H9 (cell line): ENCODE measurements around the gene GRK3. TPM values are rescaled to one million over a fixed set of nuclear protein-coding genes. Genes with fewer than 3 reads are reported as not detected.

Experiments used
- DNase-seq: peaks from one replicate; pipeline ENCODE4 v3.0.0-alpha.2; 2017
- H2AFZ ChIP-seq: one replicate; pipeline ENCODE4 v1.6.1; 2013; ENCODE audit warnings: mild to moderate bottlenecking, low read length, control low read depth, moderate library complexity
- H2AK5ac ChIP-seq: 2 replicates; pipeline ENCODE4 v1.6.1; 2013; ENCODE audit warnings: low read length, control low read depth, mixed read lengths; ENCODE audit not compliant: insufficient read length
- H2BK120ac ChIP-seq: one replicate; pipeline ENCODE4 v1.6.1; 2013; ENCODE audit warnings: low read depth, mild to moderate bottlenecking, low read length, control low read depth, inconsistent platforms; ENCODE audit not compliant: poor library complexity, severe bottlenecking
- H2BK12ac ChIP-seq: 2 replicates; pipeline ENCODE4 v1.6.1; 2013; ENCODE audit warnings: low read length, control low read depth, mixed read lengths, low read depth; ENCODE audit not compliant: insufficient read length
- H2BK15ac ChIP-seq: 2 replicates; pipeline ENCODE4 v1.6.1; 2013; ENCODE audit warnings: low read depth, low read length, control low read depth
- H2BK20ac ChIP-seq: one replicate; pipeline ENCODE4 v1.6.1; 2013; ENCODE audit warnings: low read depth, mild to moderate bottlenecking, low read length, control low read depth, inconsistent platforms; ENCODE audit not compliant: poor library complexity, severe bottlenecking
- H2BK5ac ChIP-seq: 2 replicates; pipeline ENCODE4 v1.6.1; 2013; ENCODE audit warnings: low read length, control low read depth, mixed read lengths; ENCODE audit not compliant: insufficient read length
- H3K14ac ChIP-seq: 2 replicates; pipeline ENCODE4 v1.6.1; 2013; ENCODE audit warnings: low read length, control low read depth; ENCODE audit not compliant: insufficient read depth
- H3K18ac ChIP-seq: 2 replicates; pipeline ENCODE4 v1.6.1; 2013; ENCODE audit warnings: low read depth, mild to moderate bottlenecking, mixed read lengths, low read length, control low read depth; ENCODE audit not compliant: insufficient read length
- H3K23ac ChIP-seq: 2 replicates; pipeline ENCODE4 v1.6.1; 2013; ENCODE audit warnings: low read length, control low read depth, mixed read lengths, low read depth; ENCODE audit not compliant: insufficient read length
- H3K23me2 ChIP-seq: 2 replicates; pipeline ENCODE4 v1.6.1; 2013; ENCODE audit warnings: low read depth, mild to moderate bottlenecking, mixed read lengths, low read length, control low read depth; ENCODE audit not compliant: insufficient read length, poor library complexity, severe bottlenecking
- H3K27ac ChIP-seq: 2 replicates; pipeline ENCODE4 v1.5.1; 2013; ENCODE audit warnings: low read length, control low read depth, mixed read lengths, low read depth; ENCODE audit not compliant: insufficient read length
- H3K27me3 ChIP-seq: 2 replicates; pipeline ENCODE4 v1.6.1; 2013; ENCODE audit warnings: low read length, control low read depth, inconsistent platforms; ENCODE audit not compliant: insufficient read depth
- H3K4ac ChIP-seq: 2 replicates; pipeline ENCODE4 v1.6.1; 2013; ENCODE audit warnings: low read depth, mild to moderate bottlenecking, control low read depth, inconsistent platforms, low read length, moderate library complexity
- H3K4me1 ChIP-seq: 2 replicates; pipeline ENCODE4 v1.6.1; 2013; ENCODE audit warnings: low read length, control low read depth, inconsistent platforms; ENCODE audit not compliant: insufficient read depth
- H3K4me2 ChIP-seq: 2 replicates; pipeline ENCODE4 v1.6.1; 2013; ENCODE audit warnings: low read length, control low read depth, mixed read lengths; ENCODE audit not compliant: insufficient read length, insufficient read depth
- H3K56ac ChIP-seq: 2 replicates; pipeline ENCODE4 v1.6.1; 2013; ENCODE audit warnings: low read depth, mild to moderate bottlenecking, mixed read lengths, low read length, control low read depth; ENCODE audit not compliant: insufficient read length
- H3K79me1 ChIP-seq: 2 replicates; pipeline ENCODE4 v1.6.1; 2013; ENCODE audit warnings: low read depth, mild to moderate bottlenecking, moderate library complexity, low read length, control low read depth, inconsistent platforms; ENCODE audit not compliant: insufficient read depth, poor library complexity, severe bottlenecking
- H3K79me2 ChIP-seq: 2 replicates; pipeline ENCODE4 v1.6.1; 2013; ENCODE audit warnings: low read length, control low read depth, inconsistent platforms; ENCODE audit not compliant: insufficient read depth
- H3K9ac ChIP-seq: 2 replicates; pipeline ENCODE4 v1.6.1; 2013; ENCODE audit warnings: low read length, control low read depth, mixed read lengths; ENCODE audit not compliant: insufficient read length; ENCODE audit errors: extremely low read depth
- H3K9me3 ChIP-seq: one replicate; pipeline ENCODE4 v1.6.1; 2013; ENCODE audit warnings: low read depth, low read length, inconsistent platforms; ENCODE audit not compliant: control insufficient read depth
- H3T11ph ChIP-seq: one replicate; pipeline ENCODE4 v1.6.1; 2013; ENCODE audit warnings: mild to moderate bottlenecking, low read length, control low read depth, inconsistent platforms
- H4K20me1 ChIP-seq: one replicate; pipeline ENCODE4 v1.6.1; 2013; ENCODE audit not compliant: control insufficient read depth, insufficient read length, insufficient read depth
- H4K5ac ChIP-seq: 2 replicates; pipeline ENCODE4 v1.6.1; 2013; ENCODE audit warnings: low read depth, mild to moderate bottlenecking, mixed read lengths, low read length, control low read depth; ENCODE audit not compliant: insufficient read length
- H4K8ac ChIP-seq: replicated peaks from 2 replicates; pipeline ENCODE4 v1.6.1; 2013; ENCODE audit warnings: low read length, control low read depth, mixed read lengths, low read depth; ENCODE audit not compliant: insufficient read length
- H4K91ac ChIP-seq: 2 replicates; pipeline ENCODE4 v1.6.1; 2013; ENCODE audit warnings: low read depth, mild to moderate bottlenecking, moderate library complexity, mixed read lengths, low read length, control low read depth; ENCODE audit not compliant: insufficient read length
- H3K27ac Mint-ChIP-seq, 3 experiments: 2 replicates in 2 of 3; 3 replicates in 1 of 3; pipeline ENCODE4 v1.8.0; 2020 to 2021; ENCODE audit warnings: mixed read lengths in 3 of 3, mild to moderate bottlenecking in 1 of 3, moderate library complexity in 1 of 3
- H3K27me3 Mint-ChIP-seq: 2 replicates; pipeline ENCODE4 v1.8.0; 2021; ENCODE audit warnings: low read depth, mild to moderate bottlenecking, moderate library complexity, mixed read lengths
- H3K36me3 Mint-ChIP-seq, 3 experiments: 2 replicates in 2 of 3; 3 replicates in 1 of 3; pipeline ENCODE4 v1.8.0; 2020 to 2021; ENCODE audit warnings: low read depth in 3 of 3, mixed read lengths in 3 of 3; ENCODE audit not compliant: insufficient read depth in 1 of 3
- H3K4me1 Mint-ChIP-seq, 2 experiments: 2 replicates each; pipeline ENCODE4 v1.8.0; 2020; ENCODE audit warnings: mixed read lengths in 2 of 2
- H3K4me3 Mint-ChIP-seq, 2 experiments: 2 replicates in 1 of 2; 3 replicates in 1 of 2; pipeline ENCODE4 v1.8.0; 2020 to 2021; ENCODE audit warnings: mild to moderate bottlenecking in 2 of 2, mixed read lengths in 2 of 2, moderate library complexity in 1 of 2
- H3K9me3 Mint-ChIP-seq, 2 experiments: 2 replicates in 1 of 2; 3 replicates in 1 of 2; pipeline ENCODE4 v1.8.0; 2020; ENCODE audit warnings: mild to moderate bottlenecking in 2 of 2, mixed read lengths in 2 of 2, moderate library complexity in 1 of 2
- WGBS: extraction: QIAGEN DNeasy Blood & Tissue Kit; methylation state at CpG from one replicate; pipeline ENCODE4 v1.1.7; 2013; ENCODE audit warnings: missing lambda C conversion rate, low lambda C conversion rate, mixed read lengths; ENCODE audit not compliant: insufficient read length; ENCODE audit errors: extremely low coverage; 5-methylcytosine and 5-hydroxymethylcytosine counted together
- total RNA-seq: library from RNA; stranded (reverse); gene quantifications from 2 replicates; pipeline ENCODE4 v1.2.1, GENCODE V29; 2021
- TF ChIP-seq, protein P1 (sequence below): fragments of 200-600 bp; sonication (generic); conservative IDR thresholded peaks from 3 replicates; pipeline ENCODE4 v1.8.0; 2021; ENCODE audit warnings: antibody characterized with exemption, mild to moderate bottlenecking

GRK3 gene
- total RNA-seq, 1 experiment from 2014 or later: 23.9 TPM

DNA sequence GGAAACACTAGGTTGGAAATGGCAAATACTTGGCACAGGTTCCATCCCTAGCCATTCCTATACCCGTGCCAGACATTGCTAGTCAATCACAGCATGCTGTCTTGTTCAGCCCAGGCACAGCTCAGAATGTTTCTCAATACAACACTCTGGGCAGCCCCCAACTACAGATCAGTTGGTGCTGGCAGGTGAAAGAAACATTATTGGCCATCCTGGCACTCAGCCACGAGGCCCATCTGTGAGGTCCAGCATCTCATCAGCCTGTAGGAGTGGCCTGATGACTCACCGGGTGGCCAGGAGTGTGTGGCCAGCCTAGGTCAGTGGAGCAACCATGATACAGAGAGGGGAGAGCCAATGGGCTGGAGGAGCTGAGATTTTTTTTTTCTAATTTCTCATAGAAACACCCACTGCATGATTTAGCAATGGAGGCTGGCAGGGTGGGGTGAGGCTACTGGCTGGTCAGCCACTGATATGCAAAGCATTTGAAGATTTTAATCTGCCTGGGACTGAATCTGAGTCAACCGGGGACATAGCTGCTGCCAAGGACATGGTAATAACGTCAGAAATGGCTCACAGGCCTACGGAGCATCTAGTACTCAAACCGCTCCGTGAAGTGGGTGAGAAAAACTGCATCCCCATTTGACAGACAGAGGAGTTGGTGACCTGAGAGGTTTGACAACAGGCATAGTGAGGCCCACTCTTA, 182.9 kb downstream of the GRK3 start:
- H2BK12ac ChIP-seq: no peak overlapping the region
- H4K5ac ChIP-seq: no peak overlapping the region
- H2AK5ac ChIP-seq: no peak overlapping the region
- no peak overlapping the region for H2AFZ ChIP-seq
- H3K27me3 ChIP-seq: no peaks in the 10 kb centered on the region
- no peak overlapping the region for H3T11ph ChIP-seq
- no peaks in the 10 kb centered on the region for H3K79me2 ChIP-seq
- H3K4me1 ChIP-seq: no peaks in the 10 kb centered on the region
- H3K23me2 ChIP-seq: no peaks in the 10 kb centered on the region
- no peak for DNase-seq
- no peak overlapping the region for H3K56ac ChIP-seq
- Mint-ChIP-seq H3K27ac (no peak overlapping the region), H3K36me3 (no peaks in the 10 kb centered on the region), H3K4me1 (peaks cover 0 to 3% of the 10 kb centered on the region in 2 experiments; a peak in 1 of 4 replicates), H3K4me3 (no peak overlapping the region), H3K27me3 (peaks cover 25% of the 10 kb centered on the region), H3K9me3 (no peaks in the 10 kb centered on the region)
- H3K14ac ChIP-seq: no peak overlapping the region; the same call in 1 of the 2 replicates
- H2BK120ac ChIP-seq: no peak overlapping the region
- H2BK15ac ChIP-seq: no peak overlapping the region
- no peak overlapping the region for H2BK5ac ChIP-seq
- H3K23ac ChIP-seq: no peak overlapping the region
- no peak overlapping the region for H3K9ac ChIP-seq
- no peak overlapping the region for H3K27ac ChIP-seq
- H3K79me1 ChIP-seq: no peaks in the 10 kb centered on the region
- no peaks in the 10 kb centered on the region for H3K9me3 ChIP-seq
- TF ChIP-seq, protein P1, sequence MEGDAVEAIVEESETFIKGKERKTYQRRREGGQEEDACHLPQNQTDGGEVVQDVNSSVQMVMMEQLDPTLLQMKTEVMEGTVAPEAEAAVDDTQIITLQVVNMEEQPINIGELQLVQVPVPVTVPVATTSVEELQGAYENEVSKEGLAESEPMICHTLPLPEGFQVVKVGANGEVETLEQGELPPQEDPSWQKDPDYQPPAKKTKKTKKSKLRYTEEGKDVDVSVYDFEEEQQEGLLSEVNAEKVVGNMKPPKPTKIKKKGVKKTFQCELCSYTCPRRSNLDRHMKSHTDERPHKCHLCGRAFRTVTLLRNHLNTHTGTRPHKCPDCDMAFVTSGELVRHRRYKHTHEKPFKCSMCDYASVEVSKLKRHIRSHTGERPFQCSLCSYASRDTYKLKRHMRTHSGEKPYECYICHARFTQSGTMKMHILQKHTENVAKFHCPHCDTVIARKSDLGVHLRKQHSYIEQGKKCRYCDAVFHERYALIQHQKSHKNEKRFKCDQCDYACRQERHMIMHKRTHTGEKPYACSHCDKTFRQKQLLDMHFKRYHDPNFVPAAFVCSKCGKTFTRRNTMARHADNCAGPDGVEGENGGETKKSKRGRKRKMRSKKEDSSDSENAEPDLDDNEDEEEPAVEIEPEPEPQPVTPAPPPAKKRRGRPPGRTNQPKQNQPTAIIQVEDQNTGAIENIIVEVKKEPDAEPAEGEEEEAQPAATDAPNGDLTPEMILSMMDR: no peak
- H4K20me1 ChIP-seq: no peaks in the 10 kb centered on the region
- no peak overlapping the region for H2BK20ac ChIP-seq
- no peak overlapping the region for H3K18ac ChIP-seq
- H3K4ac ChIP-seq: no peak overlapping the region
- WGBS: no CpG with 5 or more reads among the region's 8 CpGs
- H4K91ac ChIP-seq: no peak overlapping the region
- H4K8ac ChIP-seq: no peak overlapping the region
- no peak overlapping the region for H3K4me2 ChIP-seq
